GM19372 (cell line): ENCODE measurements around the gene ADAMTS20.
"Not testable (repeated sequence)": the region's sequence is repeated elsewhere in the genome, so short reads cannot be mapped to it uniquely, and the experiment has no call there.

Source experiments
- ATAC-seq: cut with Tn5 transposase; IDR thresholded peaks from one replicate; pipeline ENCODE4 v1.9.1; 2021; ENCODE audit warnings: mild to moderate bottlenecking, low read depth, moderate library complexity; ENCODE audit not compliant: unreplicated experiment

Gene ADAMTS20

DNA sequence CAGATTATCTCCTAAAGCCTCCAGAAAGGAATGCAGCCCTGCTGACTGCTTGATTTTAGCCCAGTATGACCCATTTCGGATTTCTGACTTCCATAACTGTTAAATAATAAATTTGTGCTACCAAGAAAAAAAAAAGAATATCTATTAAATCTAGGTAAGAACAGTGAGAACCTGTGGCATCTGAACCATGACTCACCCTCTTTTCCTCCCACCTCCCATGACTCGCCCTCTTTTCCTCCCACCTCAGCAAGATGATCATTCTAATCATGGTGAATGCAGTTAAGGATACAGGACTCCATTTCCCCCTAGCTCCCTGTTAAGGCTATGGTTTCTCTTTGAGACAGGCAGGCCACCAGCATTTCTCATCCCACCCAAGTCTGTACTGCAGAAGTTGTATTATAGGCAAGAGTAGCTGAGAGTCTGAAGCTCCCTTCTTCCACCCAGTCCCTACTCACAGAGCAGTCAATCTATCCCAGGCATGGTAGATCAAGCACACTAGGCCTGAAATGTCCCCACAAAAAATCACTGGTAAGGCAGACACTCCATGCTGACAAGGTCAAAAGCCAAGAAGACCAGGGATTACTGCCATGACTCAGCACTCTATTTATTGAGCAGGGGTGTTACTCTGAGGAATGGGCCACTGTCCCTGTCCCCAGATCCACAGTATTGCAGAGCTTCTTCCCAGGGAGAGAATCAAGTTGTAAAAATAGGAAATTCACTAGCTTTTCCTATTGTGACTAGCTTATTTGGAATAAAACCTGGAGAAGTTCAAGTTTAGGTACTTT, 188.9 kb downstream of the ADAMTS20 start:
- no peak for ATAC-seq

DNA sequence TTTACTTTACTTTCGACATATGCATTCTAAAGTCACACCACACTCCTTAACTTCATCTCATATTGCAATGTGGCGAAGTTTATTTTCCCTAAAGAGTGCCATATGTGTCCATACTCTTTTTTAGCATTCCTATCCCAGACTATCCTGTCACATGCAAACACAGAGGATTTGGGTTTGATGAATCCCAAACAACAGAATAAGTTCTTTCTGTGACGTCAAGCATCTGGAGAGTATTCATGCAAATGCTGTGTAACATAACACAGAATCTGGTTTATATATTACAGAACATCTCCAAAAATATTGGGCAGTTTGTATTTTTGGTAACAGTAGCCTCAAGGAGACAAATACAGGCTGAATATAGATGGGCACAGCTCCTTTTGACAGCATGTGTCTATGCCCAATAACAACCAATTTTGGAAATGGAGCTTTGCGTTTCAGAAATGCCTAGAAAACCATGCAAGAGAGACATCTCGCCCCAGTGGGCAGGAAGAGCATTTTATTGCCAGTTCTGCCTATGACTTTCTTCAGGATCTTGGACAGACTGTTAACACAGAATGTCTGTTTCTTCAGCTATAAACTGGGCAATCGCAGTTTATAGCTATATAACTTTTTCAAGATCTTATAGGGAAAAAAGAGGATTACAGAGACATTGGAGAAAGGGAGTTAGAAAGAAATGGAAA, 190.8 kb downstream of the ADAMTS20 start:
- no peak for ATAC-seq

DNA sequence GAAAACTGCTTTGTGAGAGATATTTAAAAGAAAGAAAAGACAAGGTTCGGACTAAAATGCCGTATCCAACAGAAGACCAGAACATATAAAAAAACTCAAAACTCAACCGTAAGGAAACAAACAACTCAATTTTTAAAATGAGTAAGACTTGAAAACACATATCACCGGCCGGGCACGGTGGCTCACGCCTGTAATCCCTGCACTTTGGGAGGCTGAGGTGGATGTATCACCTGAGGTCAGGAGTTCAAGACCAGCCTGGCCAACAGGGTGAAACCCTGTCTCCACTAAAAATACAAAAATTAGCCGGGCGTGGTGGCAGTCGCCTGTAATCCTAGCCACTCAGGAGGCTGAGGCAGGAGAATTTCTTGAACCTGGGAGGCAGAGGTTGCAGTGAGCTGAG, 192.0 kb downstream of the ADAMTS20 start:
- not testable (repeated sequence) for ATAC-seq

DNA sequence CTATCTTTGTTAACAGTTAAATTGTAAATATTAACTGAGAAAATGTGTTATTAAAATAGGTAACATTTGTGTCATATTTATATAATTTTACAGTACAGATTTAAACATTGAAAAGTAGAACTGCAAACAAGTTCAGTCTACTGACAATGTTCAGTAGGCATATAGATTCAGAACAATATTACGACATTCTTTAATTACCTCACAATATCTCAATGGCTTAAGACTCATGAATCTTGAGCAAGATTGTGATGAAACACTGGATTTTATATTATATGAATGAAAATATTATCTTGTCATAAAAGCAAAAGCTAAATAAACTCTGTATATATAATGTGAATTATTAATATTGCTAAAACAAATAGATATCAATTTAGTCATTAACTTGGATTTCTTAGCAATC, 194.9 kb downstream of the ADAMTS20 start:
- no peak for ATAC-seq

DNA sequence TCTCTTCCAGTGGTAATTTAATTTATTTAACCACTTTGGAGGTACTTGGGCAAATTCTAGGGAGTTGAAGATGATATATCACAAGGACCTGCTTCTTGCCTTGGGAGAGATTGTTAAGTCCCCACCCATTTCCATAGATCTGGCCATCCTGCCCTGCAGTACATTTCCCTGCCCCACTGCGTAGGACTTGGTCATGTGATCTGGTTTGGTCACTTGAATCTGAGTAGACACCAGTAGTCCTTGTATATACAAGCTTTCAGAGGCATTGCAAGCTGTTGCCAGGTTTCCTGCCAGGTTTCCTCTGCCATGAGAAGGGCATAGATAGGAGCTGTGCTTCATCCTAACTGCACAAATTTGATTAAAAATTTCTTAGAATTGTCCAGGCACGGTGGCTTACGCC, 200.0 kb downstream of the ADAMTS20 start:
- ATAC-seq: no peak

DNA sequence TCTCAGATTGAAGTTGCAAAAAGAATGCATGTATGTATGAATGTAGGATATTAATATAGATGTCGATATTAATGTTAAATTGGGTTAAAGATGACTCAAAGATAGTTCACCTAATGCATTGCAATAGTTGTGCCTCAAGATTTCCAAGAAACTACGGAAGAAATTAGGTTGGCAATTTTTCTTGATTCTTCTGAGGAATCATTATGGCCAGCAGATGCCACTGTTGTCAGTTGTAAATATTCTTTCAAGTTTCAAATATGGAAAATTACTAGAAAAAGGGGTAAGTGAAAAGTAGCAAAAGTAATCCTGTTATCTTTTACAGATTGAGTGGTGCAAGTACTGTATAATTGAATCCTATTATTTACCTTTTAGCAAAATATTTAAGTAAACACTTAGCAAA, 202.1 kb downstream of the ADAMTS20 start:
- no peak for ATAC-seq

DNA sequence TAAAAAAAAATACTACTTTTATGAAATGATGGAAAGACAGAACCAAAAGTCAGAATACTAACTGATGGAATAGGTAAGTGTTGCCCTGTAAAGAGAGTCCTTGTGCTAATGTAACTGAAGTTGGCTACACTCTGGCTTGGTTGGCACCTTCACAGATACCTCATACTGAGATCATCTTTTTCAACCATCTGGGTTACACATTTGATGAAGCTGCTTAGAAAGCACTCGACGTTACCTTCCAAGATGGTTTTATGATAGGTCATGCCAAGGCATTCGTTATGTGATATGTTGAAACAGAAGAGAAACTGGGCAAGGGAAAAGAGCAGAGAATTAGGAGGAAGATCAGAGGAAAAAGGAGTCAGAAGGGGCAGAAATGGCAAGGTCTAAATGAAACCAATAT, 203.8 kb downstream of the ADAMTS20 start:
- no peak for ATAC-seq

DNA sequence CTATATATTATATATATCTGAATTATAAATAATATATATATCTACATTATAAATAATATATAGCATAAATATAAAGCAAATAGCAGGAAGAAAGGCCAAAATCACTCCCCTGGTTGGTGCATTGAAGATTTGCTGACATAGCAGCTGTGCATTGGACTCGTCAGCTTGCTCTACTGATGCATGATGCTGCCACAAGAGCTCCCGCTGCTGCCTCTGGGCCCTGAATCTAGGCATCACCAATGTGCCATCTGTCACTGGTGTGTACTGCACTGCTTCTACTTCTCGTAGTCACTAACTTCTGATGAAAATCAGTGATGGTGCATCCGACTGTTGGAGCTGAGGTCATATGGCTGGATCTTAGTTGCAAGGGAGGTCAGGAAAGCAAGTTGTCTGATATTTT, 205.0 kb downstream of the ADAMTS20 start:
- no peak for ATAC-seq

DNA sequence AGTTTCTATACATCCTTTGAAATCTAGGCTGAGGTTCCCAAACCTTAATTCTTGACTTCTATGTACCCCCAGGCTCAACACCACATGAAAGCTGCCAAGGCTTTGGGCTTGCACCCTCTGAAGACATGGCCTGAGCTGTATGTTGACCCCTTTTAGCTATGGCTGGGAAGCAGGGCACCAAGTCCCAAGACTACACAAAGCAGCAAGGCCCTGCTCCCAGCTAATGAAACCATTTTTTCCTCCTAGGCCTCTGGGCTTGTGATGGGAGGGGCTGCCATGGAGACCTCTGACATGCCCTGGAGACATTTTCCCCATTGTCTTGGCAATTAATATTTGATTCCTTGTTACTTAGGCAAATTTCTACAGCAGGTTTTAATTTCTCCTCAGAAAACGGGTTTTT, 207.0 kb downstream of the ADAMTS20 start:
- no peak for ATAC-seq

DNA sequence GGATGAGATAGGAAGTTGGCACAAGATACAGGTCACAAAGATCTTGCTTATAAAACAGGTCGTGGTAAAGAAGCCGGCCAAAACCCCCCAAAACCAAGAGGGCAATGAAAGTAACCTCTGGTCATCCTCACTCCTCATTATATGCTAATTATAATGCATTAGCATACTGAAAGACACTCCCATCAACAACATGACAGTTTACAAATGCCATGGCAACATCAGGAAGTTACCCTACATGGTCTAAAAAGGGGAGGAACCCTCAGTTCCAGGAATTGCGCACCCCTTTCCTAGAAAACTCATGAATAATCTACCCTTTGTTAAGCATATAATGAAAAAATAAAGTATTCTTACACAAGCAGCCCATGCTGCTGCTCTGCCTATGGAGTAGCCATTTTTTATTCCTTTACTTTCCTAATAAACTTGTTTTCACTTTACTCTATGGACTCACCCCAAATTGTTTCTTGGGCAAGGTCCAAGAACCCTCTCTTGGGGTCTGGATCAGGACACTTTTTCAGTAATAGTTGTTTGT, 210.2 kb downstream of the ADAMTS20 start:
- not testable (repeated sequence) for ATAC-seq

DNA sequence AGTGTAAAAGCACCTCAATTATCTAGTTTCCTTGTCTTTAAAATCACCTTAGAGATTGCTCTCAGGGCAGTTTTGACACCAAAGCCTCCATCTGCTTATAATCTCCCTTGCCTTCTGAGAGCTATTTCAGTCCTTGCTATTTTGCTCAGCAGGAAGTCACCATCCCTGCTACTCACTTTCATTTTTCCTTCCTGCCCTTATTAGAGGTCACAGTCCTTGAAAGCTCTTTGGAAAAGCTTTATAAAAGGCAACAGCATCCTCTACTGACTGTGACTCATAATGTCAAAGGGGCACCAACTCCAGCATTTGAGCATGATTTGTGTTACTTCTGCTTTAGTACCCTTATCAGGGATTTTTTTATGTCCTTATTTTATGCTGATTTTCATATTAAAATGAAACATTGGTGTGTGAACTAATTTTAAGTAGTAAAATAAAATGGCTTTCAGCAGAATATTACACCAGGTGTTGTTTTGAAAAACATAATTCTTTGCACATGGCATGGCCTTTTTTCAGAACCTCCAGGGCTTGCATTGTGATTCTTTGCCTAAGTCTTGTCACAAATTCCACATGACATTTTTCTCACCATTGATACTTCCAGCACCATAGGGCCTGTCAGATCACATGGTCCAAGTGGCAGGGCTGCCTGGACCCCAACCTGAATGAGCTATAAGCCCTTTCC, 213.0 kb downstream of the ADAMTS20 start:
- peak; percentile 44 for ATAC-seq

DNA sequence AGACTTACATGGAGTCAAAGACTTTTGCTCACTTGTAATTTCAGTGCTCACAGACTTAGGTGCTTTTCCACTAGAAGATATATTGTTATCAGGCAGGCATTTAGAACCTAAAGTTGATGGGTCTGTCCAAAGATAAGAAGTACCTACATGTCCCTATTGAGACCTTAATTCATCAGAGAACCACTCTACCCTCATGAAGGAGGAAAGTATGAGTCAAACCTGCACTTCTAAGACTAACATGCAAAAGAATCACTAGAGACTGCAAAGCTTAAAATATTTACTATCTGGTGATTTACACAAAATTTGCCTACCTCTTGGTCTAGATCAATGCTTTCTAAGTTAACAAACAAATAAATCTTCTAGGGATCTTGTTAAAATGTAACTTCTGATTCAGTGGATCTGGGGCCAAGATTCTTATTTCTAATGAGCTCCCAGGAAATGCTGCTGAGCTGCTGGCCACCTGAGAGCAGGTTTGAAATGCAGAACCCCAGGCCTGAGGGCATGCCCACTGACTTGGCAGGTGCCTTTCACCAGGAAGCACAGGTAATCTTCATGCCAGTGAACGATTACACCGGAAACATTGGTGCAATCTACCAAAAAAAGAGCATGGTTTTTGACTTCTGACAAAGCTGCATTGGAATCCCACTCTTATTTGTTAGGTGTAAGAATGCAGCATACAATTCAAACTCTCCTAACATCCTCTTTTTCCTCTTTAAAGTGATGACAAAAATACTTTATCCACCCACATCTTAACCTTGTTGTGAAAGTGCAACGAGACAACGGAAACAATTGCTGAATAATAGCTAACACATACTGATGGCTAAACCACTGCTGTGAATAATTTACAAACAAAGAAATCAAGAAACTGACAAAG, 214.2 kb downstream of the ADAMTS20 start:
- peak; percentile 47 for ATAC-seq

DNA sequence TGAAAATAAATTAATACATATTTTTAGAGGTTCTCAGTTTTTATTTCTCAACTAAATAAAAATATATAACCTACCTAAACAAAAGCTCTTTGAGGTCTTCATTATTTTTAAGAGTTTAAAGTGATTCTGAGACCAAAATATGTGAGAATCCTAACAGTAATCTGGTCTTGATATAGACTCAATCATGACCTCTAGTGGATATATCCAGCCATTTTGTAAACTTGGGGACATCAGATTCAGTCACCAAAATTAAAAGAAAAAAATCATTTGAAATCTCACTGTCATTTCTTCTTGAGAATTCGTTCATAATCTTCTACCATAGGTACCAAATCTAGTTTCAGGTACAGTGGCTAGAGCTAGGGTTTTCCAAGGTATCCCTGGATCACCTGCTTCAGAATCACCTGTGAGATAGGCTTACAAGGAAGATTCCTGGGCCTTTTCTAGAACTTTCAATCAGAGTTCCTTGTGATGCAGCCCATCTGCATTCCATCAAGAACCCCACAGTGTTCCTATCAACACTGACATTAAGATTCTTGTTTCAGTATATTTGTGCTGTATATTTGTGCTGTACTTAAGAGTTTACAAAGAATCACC, 214.9 kb downstream of the ADAMTS20 start:
- no peak for ATAC-seq

DNA sequence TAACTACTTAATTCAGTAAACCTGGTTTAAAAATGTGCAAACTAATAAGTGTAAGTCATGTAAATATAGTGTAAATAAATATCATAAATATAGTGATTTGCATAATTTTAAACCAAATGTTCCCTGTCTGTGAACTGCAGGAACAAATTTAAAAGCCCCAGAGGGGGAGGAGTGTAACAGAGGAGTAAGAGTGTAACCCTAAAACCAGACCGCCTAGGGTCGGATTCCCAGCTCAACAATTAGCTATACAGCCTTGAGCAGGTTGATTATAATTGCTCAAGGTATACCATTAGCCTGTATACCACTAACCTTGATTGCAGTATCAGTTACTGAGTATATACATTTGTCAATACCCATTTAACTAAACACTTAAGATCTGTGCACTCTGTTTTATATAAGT, 218.4 kb downstream of the ADAMTS20 start:
- ATAC-seq: no peak

DNA sequence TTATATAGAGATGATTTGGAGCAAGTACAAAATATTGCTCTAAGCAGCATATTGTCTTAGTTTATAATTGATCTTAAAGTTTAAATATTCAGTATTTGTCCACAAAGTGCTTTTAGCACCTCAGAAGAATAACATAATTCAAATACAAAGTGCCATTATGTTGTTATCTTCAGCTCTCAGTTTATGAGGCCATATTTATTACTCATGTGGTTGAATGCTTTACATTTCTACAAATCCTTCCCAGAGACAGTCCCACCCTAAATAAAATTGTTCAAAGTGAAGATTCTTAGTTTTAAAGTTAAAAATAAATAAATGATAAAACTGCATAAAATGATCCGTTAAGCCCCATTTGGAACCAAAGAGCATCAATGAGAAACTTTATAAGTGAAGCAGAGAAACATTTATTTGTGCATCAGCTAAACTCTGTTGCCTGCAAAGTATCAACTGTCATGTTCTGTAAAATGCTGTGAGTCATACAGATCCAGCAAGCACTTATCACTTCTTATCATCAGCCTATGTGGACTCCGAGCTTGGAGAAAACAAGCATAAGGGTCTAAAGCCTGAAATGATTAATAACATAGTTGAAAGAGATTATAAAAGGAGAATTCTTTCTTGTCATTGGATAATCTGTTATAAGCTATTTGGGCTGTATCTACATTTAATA, 218.9 kb downstream of the ADAMTS20 start:
- ATAC-seq: no peak

DNA sequence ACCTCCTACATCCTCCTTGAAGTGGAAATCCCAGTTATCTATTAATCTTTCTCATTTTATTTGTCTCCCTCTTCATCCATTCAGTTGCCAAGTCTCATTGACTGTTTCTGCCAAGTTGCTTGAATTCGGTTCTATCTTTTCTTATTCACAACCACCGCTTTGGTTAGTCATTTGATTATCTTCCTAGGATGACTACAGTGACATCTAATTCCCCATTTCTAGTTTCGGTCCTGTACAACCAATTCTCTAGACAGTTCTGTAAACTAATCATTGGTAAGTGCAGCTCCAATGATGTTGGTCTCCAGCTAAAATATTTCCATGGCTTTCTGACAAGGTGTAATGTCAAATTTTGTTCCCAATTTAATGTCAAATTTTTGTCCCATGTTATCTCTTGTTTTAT, 220.1 kb downstream of the ADAMTS20 start:
- ATAC-seq: no peak

DNA sequence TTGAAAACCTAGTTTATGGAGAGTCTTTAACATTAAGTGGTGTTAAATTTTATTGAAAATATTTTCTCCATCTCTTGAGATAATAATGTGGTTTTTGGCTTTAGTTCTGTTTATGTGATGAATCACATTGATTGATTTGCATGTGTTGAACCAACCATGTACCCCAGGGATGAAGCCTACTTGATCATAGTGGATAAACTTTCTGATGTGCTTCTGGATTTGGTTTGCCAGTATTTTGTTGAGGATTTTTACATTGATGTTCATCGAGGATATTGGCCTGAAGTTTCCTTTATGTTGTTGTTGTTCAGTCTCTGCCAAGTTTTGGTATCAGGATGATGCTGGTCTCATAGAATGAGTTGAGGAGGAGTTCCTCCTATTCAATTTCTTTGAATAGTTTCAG, 222.6 kb downstream of the ADAMTS20 start:
- no peak for ATAC-seq

DNA sequence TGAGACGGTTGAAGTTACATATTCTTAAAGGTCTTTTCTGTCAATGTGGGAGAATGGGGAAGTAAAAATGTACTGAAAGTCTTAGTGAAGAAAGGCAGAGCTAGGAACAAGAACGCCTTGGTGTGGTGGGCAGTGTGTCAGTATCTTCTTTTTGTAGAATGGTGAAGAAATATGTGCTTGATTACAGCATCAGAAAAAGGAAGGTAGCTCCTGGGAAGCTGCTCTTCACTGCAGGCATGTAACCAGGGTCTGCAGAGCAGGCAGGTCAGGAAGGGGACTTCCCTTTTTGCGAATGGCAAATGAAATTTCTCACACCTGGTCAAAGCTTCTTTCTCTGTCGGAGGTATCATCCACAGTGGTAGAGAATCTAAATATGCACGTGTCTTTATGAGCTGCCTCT, 226.2 kb downstream of the ADAMTS20 start:
- peak; percentile 83 for ATAC-seq

DNA sequence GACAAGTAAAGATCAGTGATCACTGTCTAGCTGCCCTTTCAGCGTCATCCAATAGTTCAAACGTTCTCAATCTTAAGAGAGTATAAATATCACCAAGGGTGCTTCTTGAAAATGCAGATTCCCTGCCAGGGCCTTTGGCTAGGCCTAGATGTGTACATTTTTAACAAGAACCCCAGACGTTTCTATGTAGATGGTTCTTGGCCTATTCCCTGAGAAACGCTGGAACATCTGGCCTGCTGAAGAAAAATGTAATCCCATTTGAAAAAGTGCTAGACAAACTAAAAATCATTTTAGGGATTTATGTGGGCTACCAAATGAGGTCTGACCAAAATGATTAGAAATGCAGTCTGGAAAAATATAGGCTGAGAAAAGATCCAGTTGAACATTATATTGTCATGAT, 231.7 kb downstream of the ADAMTS20 start:
- no peak for ATAC-seq

DNA sequence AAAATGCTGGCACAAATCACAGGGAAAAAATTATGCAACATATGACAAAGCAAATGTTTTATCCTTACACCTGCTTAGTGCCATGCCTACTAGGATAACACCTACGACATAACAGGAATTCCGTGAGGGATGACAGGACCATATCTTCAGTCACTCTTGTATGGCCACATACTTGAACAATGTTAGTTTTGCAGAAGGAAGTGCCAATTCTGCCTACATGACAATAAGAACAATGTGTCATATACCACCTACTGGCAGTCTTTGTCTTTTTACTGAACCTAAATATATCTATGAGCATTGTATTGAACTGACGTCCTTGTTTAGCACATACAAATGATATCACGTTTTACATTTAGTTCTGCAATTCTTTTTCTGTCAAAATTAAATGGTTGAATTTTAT, 234.0 kb downstream of the ADAMTS20 start:
- no peak for ATAC-seq
